ENCODE data around the gene HMCN1. TPM values are rescaled to one million over a fixed set of nuclear protein-coding genes. Genes with fewer than 3 reads are reported as not detected.

HMCN1 gene
- polyA plus RNA-seq, 1 donor from 2014 or later = 0.66 TPM

DNA sequence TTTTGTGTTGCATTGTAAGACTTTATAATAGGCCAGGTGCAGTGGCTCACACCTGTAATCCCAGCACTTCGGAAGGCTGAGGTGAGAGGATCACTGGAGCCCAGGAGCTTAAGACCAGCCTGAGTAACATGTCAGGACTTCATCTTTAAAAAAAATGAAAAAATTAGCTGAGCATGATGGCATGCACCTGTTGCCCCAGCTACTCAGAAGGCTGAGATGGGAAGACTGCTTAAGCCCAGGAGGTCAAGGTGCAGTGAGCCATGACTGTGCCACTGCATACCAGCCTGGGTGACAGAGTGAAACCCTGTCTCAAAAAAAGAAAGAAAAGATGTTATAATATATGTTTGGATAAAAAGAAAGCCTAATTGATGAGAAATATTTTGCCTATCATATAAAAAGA lies 34.9 kb downstream of the HMCN1 start:
- Histone ChIP-seq H3K4me3 (ENCODE audit: low read length) (no peak overlapping the region), H3K36me3 (ENCODE audit: insufficient read depth, low read length) (no peaks in the 10 kb centered on the region), H3K9ac (ENCODE audit: low read length) (no peak overlapping the region), H3K4me2 (ENCODE audit: low read length) (no peak overlapping the region), H2AFZ (ENCODE audit: low read depth, low read length) (no peak overlapping the region), H3K9me2 (ENCODE audit: insufficient read depth, low read length) (no peaks in the 10 kb centered on the region), H3K9me3 (ENCODE audit: low read length) (no peaks in the 10 kb centered on the region), H3K27ac (ENCODE audit: low read length) (no peak overlapping the region), H3F3A (ENCODE audit: insufficient read depth, low read length, poor library complexity, severe bottlenecking) (no peaks in the 10 kb centered on the region), H3K27me3 (ENCODE audit: insufficient read depth, low read depth, low read length) (no peaks in the 10 kb centered on the region), H3K79me2 (replicated peaks; ENCODE audit: insufficient read depth, low read length) (no peaks in the 10 kb centered on the region), H4K20me1 (ENCODE audit: insufficient read depth) (no peaks in the 10 kb centered on the region)
- TF ChIP-seq POLR2AphosphoS5 (IDR thresholded peaks at IDR 0.05) (no peak), MXI1 (conservative IDR thresholded peaks at IDR 0.05; ENCODE audit: poor library complexity, severe bottlenecking) (no peak), RAD21 (conservative IDR thresholded peaks at IDR 0.05) (no peak)

DNA sequence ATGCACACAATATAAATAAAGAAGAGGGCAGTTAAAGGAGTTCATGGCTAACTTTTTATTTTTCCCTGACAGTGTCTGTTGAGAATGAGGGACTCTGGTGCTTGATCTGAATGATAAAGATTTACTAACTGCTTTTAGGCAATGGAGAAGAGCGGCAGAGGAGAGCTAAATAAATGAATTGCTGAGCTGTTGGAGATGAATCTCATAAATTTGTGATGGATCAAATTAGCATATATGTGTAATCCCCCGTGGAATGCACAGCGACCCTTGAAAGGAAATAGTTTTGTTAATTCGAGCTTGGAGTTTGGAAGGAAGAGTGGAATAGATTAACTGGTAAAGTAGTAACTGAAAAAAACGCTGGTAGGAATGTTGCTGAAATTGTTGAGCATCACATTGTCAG lies 40.2 kb downstream of the HMCN1 start:
- Histone ChIP-seq H3K36me3 (ENCODE audit: insufficient read depth, low read length) (no peaks in the 10 kb centered on the region), H3K4me3 (ENCODE audit: low read length) (no peak overlapping the region), H4K20me1 (ENCODE audit: insufficient read depth) (no peaks in the 10 kb centered on the region), H3K9me2 (ENCODE audit: insufficient read depth, low read length) (no peaks in the 10 kb centered on the region), H3K9me3 (ENCODE audit: low read length) (no peaks in the 10 kb centered on the region), H2AFZ (ENCODE audit: low read depth, low read length) (no peak overlapping the region), H3K27ac (ENCODE audit: low read length) (no peak overlapping the region), H3K9ac (ENCODE audit: low read length) (no peak overlapping the region), H3K27me3 (ENCODE audit: insufficient read depth, low read depth, low read length) (no peaks in the 10 kb centered on the region), H3K4me2 (ENCODE audit: low read length) (no peak overlapping the region), H3K79me2 (replicated peaks; ENCODE audit: insufficient read depth, low read length) (no peaks in the 10 kb centered on the region), H3F3A (ENCODE audit: insufficient read depth, low read length, poor library complexity, severe bottlenecking) (no peaks in the 10 kb centered on the region)
- no peak for TF ChIP-seq EZH2 (IDR thresholded peaks at IDR 0.05; ENCODE audit: borderline replicate concordance, insufficient read depth, low read length, poor library complexity, severe bottlenecking)
- TF ChIP-seq, protein P1, sequence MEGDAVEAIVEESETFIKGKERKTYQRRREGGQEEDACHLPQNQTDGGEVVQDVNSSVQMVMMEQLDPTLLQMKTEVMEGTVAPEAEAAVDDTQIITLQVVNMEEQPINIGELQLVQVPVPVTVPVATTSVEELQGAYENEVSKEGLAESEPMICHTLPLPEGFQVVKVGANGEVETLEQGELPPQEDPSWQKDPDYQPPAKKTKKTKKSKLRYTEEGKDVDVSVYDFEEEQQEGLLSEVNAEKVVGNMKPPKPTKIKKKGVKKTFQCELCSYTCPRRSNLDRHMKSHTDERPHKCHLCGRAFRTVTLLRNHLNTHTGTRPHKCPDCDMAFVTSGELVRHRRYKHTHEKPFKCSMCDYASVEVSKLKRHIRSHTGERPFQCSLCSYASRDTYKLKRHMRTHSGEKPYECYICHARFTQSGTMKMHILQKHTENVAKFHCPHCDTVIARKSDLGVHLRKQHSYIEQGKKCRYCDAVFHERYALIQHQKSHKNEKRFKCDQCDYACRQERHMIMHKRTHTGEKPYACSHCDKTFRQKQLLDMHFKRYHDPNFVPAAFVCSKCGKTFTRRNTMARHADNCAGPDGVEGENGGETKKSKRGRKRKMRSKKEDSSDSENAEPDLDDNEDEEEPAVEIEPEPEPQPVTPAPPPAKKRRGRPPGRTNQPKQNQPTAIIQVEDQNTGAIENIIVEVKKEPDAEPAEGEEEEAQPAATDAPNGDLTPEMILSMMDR (IDR thresholded peaks at IDR 0.05; ENCODE audit: poor library complexity, severe bottlenecking) = no peak
- TF ChIP-seq MXI1 (conservative IDR thresholded peaks at IDR 0.05; ENCODE audit: poor library complexity, severe bottlenecking) = no peak
- TF ChIP-seq RAD21 (conservative IDR thresholded peaks at IDR 0.05) = no peak

DNA sequence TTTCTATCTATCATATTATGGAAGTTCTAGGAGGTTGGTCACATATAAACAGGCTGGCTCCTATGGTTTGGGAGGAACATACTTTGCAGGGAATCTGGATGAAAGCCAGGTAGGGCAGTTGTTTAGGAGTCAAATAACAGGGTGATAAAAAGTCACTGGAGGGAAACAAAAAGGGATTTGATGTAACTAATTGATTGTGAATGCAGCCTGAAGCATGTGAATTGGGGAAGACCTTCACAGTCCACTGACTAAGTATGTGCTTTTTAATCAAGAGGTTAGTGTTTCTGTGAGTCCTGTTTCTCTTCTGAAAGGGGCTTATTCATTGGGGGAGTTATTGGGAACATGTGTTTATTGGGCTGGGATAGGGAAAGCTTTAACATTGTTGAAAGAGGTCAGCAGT lies 41.3 kb downstream of the HMCN1 start:
- Histone ChIP-seq H3K36me3 (ENCODE audit: insufficient read depth, low read length) (no peaks in the 10 kb centered on the region), H4K20me1 (ENCODE audit: insufficient read depth) (no peaks in the 10 kb centered on the region), H3K27ac (ENCODE audit: low read length) (no peak overlapping the region), H3K9me2 (ENCODE audit: insufficient read depth, low read length) (no peaks in the 10 kb centered on the region), H2AFZ (ENCODE audit: low read depth, low read length) (no peak overlapping the region), H3K9ac (ENCODE audit: low read length) (no peak overlapping the region), H3F3A (ENCODE audit: insufficient read depth, low read length, poor library complexity, severe bottlenecking) (no peaks in the 10 kb centered on the region), H3K79me2 (replicated peaks; ENCODE audit: insufficient read depth, low read length) (no peaks in the 10 kb centered on the region), H3K4me2 (ENCODE audit: low read length) (no peak overlapping the region), H3K27me3 (ENCODE audit: insufficient read depth, low read depth, low read length) (no peaks in the 10 kb centered on the region), H3K9me3 (ENCODE audit: low read length) (no peaks in the 10 kb centered on the region), H3K4me3 (ENCODE audit: low read length) (no peak overlapping the region)
- TF ChIP-seq, protein P1 (IDR thresholded peaks at IDR 0.05; ENCODE audit: poor library complexity, severe bottlenecking) = no peak
- TF ChIP-seq TAF1 (IDR thresholded peaks at IDR 0.05; ENCODE audit: low read depth) (no peak), MXI1 (conservative IDR thresholded peaks at IDR 0.05; ENCODE audit: poor library complexity, severe bottlenecking) (no peak), SMC3 (conservative IDR thresholded peaks at IDR 0.05; ENCODE audit: poor library complexity) (no peak), EP300 (conservative IDR thresholded peaks at IDR 0.05; ENCODE audit: poor library complexity, severe bottlenecking) (no peak), RAD21 (conservative IDR thresholded peaks at IDR 0.05) (no peak), EZH2 (IDR thresholded peaks at IDR 0.05; ENCODE audit: borderline replicate concordance, insufficient read depth, low read length, poor library complexity, severe bottlenecking) (no peak), POLR2AphosphoS5 (IDR thresholded peaks at IDR 0.05) (no peak)
- TF ChIP-seq, protein P2, sequence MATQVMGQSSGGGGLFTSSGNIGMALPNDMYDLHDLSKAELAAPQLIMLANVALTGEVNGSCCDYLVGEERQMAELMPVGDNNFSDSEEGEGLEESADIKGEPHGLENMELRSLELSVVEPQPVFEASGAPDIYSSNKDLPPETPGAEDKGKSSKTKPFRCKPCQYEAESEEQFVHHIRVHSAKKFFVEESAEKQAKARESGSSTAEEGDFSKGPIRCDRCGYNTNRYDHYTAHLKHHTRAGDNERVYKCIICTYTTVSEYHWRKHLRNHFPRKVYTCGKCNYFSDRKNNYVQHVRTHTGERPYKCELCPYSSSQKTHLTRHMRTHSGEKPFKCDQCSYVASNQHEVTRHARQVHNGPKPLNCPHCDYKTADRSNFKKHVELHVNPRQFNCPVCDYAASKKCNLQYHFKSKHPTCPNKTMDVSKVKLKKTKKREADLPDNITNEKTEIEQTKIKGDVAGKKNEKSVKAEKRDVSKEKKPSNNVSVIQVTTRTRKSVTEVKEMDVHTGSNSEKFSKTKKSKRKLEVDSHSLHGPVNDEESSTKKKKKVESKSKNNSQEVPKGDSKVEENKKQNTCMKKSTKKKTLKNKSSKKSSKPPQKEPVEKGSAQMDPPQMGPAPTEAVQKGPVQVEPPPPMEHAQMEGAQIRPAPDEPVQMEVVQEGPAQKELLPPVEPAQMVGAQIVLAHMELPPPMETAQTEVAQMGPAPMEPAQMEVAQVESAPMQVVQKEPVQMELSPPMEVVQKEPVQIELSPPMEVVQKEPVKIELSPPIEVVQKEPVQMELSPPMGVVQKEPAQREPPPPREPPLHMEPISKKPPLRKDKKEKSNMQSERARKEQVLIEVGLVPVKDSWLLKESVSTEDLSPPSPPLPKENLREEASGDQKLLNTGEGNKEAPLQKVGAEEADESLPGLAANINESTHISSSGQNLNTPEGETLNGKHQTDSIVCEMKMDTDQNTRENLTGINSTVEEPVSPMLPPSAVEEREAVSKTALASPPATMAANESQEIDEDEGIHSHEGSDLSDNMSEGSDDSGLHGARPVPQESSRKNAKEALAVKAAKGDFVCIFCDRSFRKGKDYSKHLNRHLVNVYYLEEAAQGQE (IDR thresholded peaks at IDR 0.05; ENCODE audit: borderline replicate concordance) = no peak
